GM12878 (cell line): Measurements from ENCODE around the gene YES1. TPM values are rescaled to one million over a fixed set of nuclear protein-coding genes. Genes with fewer than 3 reads are reported as not detected.

Experiments
- ATAC-seq: fragments of 200-7000 bp; cut with Tn5 transposase; 3 replicates; pipeline ENCODE4 v1.9.1; 2020; ENCODE audit warnings: mild to moderate bottlenecking, moderate library complexity
- BruUV-seq: library from RNA; stranded (reverse); fragments of 400-500 nt; replicated peaks from 2 replicates; lab custom pipeline; 2021; lab: Mats Ljungman, UMichigan
- CTCF ChIA-PET: fragments of 300-600 bp; sonication (Branson Sonifier 250); formaldehyde crosslinking; extraction: SDS; loops from one replicate; lab custom pipeline; 2021; ENCODE audit warnings: inconsistent platforms; lab: Yijun Ruan, JAX
- POLR2A ChIA-PET: fragments of 350-600 bp; formaldehyde crosslinking; extraction: SDS; loops from one replicate; lab custom pipeline; 2021; ENCODE audit warnings: inconsistent platforms; lab: Charles Lee
- RAD21 ChIA-PET: fragments of 300-600 bp; sonication (Branson Sonifier 250); formaldehyde crosslinking; loops from one replicate; lab custom pipeline; 2023; ENCODE audit warnings: antibody characterized with exemption; ENCODE audit not compliant: unreplicated experiment; lab: Charles Lee
- SMC1A ChIA-PET: fragments of 300-600 bp; sonication (Branson Sonifier 250); formaldehyde crosslinking; loops from one replicate; lab custom pipeline; 2023; ENCODE audit not compliant: unreplicated experiment, uncharacterized antibody; lab: Charles Lee
- DNase-seq: peaks from one replicate; pipeline ENCODE4 v3.0.0-alpha.2; 2011; ENCODE audit warnings: low read depth, low spot score
- FAIRE-seq: peaks from 3 replicates; lab custom pipeline; 2011; peaks lifted over from hg19 to GRCh38; lab: Jason Lieb, UNC
- H2AFZ ChIP-seq: 2 replicates; pipeline ENCODE4 v1.6.0; 2011; ENCODE audit warnings: low read depth, low read length, control low read depth; ENCODE audit not compliant: control insufficient read depth
- H3K27ac ChIP-seq: 2 replicates; pipeline ENCODE4 v1.5.1; 2011; ENCODE audit warnings: control low read depth; ENCODE audit not compliant: control insufficient read depth, insufficient read depth
- H3K27me3 ChIP-seq, 2 experiments: replicated peaks in 1 of 2; 2 replicates each; pipeline versions ENCODE4 v1.6.0 to v1.6.1; 2011; ENCODE audit warnings: low read length in 1 of 2; ENCODE audit not compliant: control insufficient read depth in 2 of 2, insufficient read depth in 2 of 2
- H3K36me3 ChIP-seq, 2 experiments: 2 replicates each; pipeline ENCODE4 v1.5.1; 2011; ENCODE audit warnings: low read length in 1 of 2; ENCODE audit not compliant: control insufficient read depth in 2 of 2, insufficient read depth in 2 of 2
- H3K4me1 ChIP-seq: 2 replicates; pipeline ENCODE4 v1.6.1; 2011; ENCODE audit warnings: mild to moderate bottlenecking, low read length, moderate library complexity, mixed read lengths; ENCODE audit not compliant: control insufficient read depth, insufficient read depth
- H3K4me2 ChIP-seq: 2 replicates; pipeline ENCODE4 v1.6.0; 2011; ENCODE audit warnings: control low read depth; ENCODE audit not compliant: control insufficient read depth, insufficient read depth
- H3K4me3 ChIP-seq: fragments of 200-600 bp; sonication (generic); 2 replicates; pipeline ENCODE4 v1.5.1; 2016
- H3K79me2 ChIP-seq: 2 replicates; pipeline ENCODE4 v1.6.0; 2011; ENCODE audit warnings: low read length; ENCODE audit not compliant: control insufficient read depth, insufficient read depth
- H3K9ac ChIP-seq: 2 replicates; pipeline ENCODE4 v1.8.0; 2011; ENCODE audit warnings: low read length, control low read depth, mixed read lengths; ENCODE audit not compliant: control insufficient read depth, insufficient read depth
- H3K9me3 ChIP-seq: replicated peaks from 3 replicates; pipeline ENCODE4 v1.5.1; 2011; ENCODE audit warnings: mild to moderate bottlenecking, low read length; ENCODE audit not compliant: control insufficient read depth, insufficient read depth
- H4K20me1 ChIP-seq: 2 replicates; pipeline ENCODE4 v1.6.0; 2011; ENCODE audit not compliant: control insufficient read depth, insufficient read depth
- CBFB ChIP-seq: IDR thresholded peaks from 2 replicates; pipeline ENCODE4 v1.6.1; 2016; ENCODE audit warnings: antibody characterized with exemption, low read depth
- E2F8 ChIP-seq: fragments of 450-650 bp; IDR thresholded peaks from 2 replicates; pipeline ENCODE4 v1.6.1; 2018; ENCODE audit warnings: mild to moderate bottlenecking, low read depth, moderate library complexity; ENCODE audit not compliant: partially characterized antibody
- ELK1 ChIP-seq: IDR thresholded peaks from 2 replicates; pipeline ENCODE4 v1.6.1; 2012; ENCODE audit warnings: low read depth, low read length, improper control_type of control experiment
- HDGF ChIP-seq: fragments of 450-650 bp; IDR thresholded peaks from 2 replicates; pipeline ENCODE4 v1.6.1; 2016; ENCODE audit warnings: antibody characterized with exemption
- IRF4 ChIP-seq: IDR thresholded peaks from 2 replicates; pipeline ENCODE4 v1.6.1; 2011; ENCODE audit warnings: low read depth, low read length
- RFX5 ChIP-seq: IDR thresholded peaks from 2 replicates; pipeline ENCODE4 v1.6.1; 2011; ENCODE audit warnings: low read depth, low read length, improper control_type of control experiment
- SKIL ChIP-seq: fragments of 450-650 bp; IDR thresholded peaks from 2 replicates; pipeline ENCODE4 v1.6.1; 2017; ENCODE audit warnings: mild to moderate bottlenecking, low read depth, inconsistent platforms; ENCODE audit not compliant: poor library complexity, severe bottlenecking
- TCF3 ChIP-seq: IDR thresholded peaks from 2 replicates; pipeline ENCODE4 v1.6.1; 2012; ENCODE audit warnings: low read depth, mild to moderate bottlenecking, low read length, borderline replicate concordance; ENCODE audit not compliant: insufficient read depth
- WGBS: methylation state at CpG from one replicate; pipeline ENCODE4 v1.1.6; 2016; ENCODE audit warnings: low lambda C conversion rate; ENCODE audit not compliant: insufficient replicate concordance, insufficient coverage; ENCODE audit errors: missing lambda C conversion rate; 5-methylcytosine and 5-hydroxymethylcytosine counted together
- in situ Hi-C: fragments of 300-500 bp; cut with MboI; formaldehyde crosslinking; loops from 9 replicates; pipeline ENCODE4 v1.14.3; 2018; ENCODE audit warnings: mixed read lengths
- intact Hi-C: fragments of 100-400 bp; cut with micrococcal nuclease; formaldehyde crosslinking; loops from one replicate; pipeline ENCODE4 v1.14.2; 2022; ENCODE audit not compliant: unreplicated experiment
- polyA plus RNA-seq, 11 experiments: library from polyadenylated mRNA; depleted of rRNA in 4 of 11; unstranded in 6 of 11; stranded (reverse) in 5 of 11; fragments of >200 nt; fragmentation: Nextera tagmentation in 4 of 11; fragmentation: Illumina TruSeq in 1 of 11; extraction: Ambion mirVana in 4 of 11; extraction: Trizol in 1 of 11; gene quantifications; 1 replicate in 1 of 11; 2 replicates in 10 of 11; pipeline versions ENCODE4 v1.2.1 to v1.2.3, GENCODE V29; 2011 to 2016; ENCODE audit warnings: inconsistent platforms in 2 of 11, missing spikeins in 2 of 11, low read depth in 1 of 11
- total RNA-seq, 4 experiments: library from RNA; depleted of rRNA in 3 of 4; stranded (reverse); fragments of >200 nt in 3 of 4; fragmentation: Illumina TruSeq in 1 of 4; extraction: Trizol in 1 of 4; gene quantifications; 2 replicates each; pipeline versions ENCODE4 v1.2.1 to v1.2.3, GENCODE V29; 2013 to 2021

Gene YES1
- total and polyA plus RNA-seq, 10 of the 15 experiments (the other 5 are each of a cell fraction or from before 2014, with no cell fraction given): 2.3 to 7.9 (median 5.8) TPM

GRCh38 chr18:857986-858385 is 45.9 kb upstream of the YES1 start (continued):
- no peak for TF ChIP-seq SKIL

GRCh38 chr18:853471-853870 is 41.4 kb upstream of the YES1 start:
- H4K20me1 ChIP-seq: no peaks in the 10 kb centered on the region
- ChIA-PET POLR2A (no interaction called here), SMC1A (no interaction called here), CTCF (no interaction called here), RAD21 (no interaction called here)
- H3K27me3 ChIP-seq: no peaks in the 10 kb centered on the region
- no peaks in the 10 kb centered on the region for H3K9me3 ChIP-seq
- no peaks in the 10 kb centered on the region for H3K4me1 ChIP-seq
- intact Hi-C loops (no loop called here), in situ Hi-C loops (loop anchor here (25.0 kb wide), 2 partner anchors 634 to 1234 kb away; no protein-coding TSS in a partner anchor)
- no peak overlapping the region for H3K27ac ChIP-seq
- WGBS: 76% methylated on average over 5 of the region's 5 CpGs
- H3K4me2 ChIP-seq: no peak overlapping the region
- H3K79me2 ChIP-seq: no peaks in the 10 kb centered on the region
- DNase-seq (no peak), ATAC-seq (no peak), FAIRE-seq (no peak)
- H3K36me3 ChIP-seq: no peaks in the 10 kb centered on the region
- BruUV-seq: no TSS peak
- no peak overlapping the region for H3K9ac ChIP-seq
- H3K4me3 ChIP-seq: no peak overlapping the region
- no peak overlapping the region for H2AFZ ChIP-seq
- TF ChIP-seq IRF4 (no peak), SKIL (no peak), E2F8 (no peak), RFX5 (no peak), ELK1 (no peak), HDGF (no peak), CBFB (no peak), TCF3 (no peak)
